K562 (cell line): Measurements from ENCODE around the gene PHPT1. TPM values are rescaled to one million over a fixed set of nuclear protein-coding genes. Genes with fewer than 3 reads are reported as not detected.
A peak's percentile ranks its signal among the peaks of the same experiment; 100 is the strongest.

Source experiments
- ARHGAP35 ChIP-seq: fragments of 450-650 bp; IDR thresholded peaks from 2 replicates; pipeline ENCODE4 v1.6.1; 2018; ENCODE audit not compliant: partially characterized antibody
- BDP1 ChIP-seq: IDR thresholded peaks from 3 replicates; pipeline ENCODE4 v1.6.1; 2011; ENCODE audit not compliant: insufficient read length, insufficient read depth
- CREB1 ChIP-seq, 2 experiments: sonication (generic) in 1 of 2; formaldehyde crosslinking in 1 of 2; IDR thresholded peaks; 2 replicates each; pipeline versions ENCODE4 v1.6.1 to v1.8.0; 2012 to 2022; ENCODE audit warnings: inconsistent platforms in 1 of 2, mild to moderate bottlenecking in 1 of 2, missing genetic modification reagents in 1 of 2, moderate library complexity in 1 of 2
- KAT7 ChIP-seq: sonication (generic); formaldehyde crosslinking; IDR thresholded peaks from 2 replicates; pipeline ENCODE4 v1.8.0; 2022; ENCODE audit warnings: missing genetic modification reagents, mild to moderate bottlenecking, borderline replicate concordance
- MCM3 ChIP-seq: fragments of 450-650 bp; IDR thresholded peaks from 2 replicates; pipeline ENCODE4 v1.6.1; 2016
- MIER1 ChIP-seq: fragments of 450-650 bp; IDR thresholded peaks from 2 replicates; pipeline ENCODE4 v1.6.1; 2016; ENCODE audit warnings: antibody characterized with exemption, mild to moderate bottlenecking, low read depth
- NR2C2 ChIP-seq, 2 experiments: fragments of 200-800 bp in 1 of 2; sonication (Bioruptor generic) in 1 of 2; sonication (generic) in 1 of 2; formaldehyde crosslinking in 1 of 2; IDR thresholded peaks; 2 replicates each; pipeline versions ENCODE4 v1.6.1 to v1.8.0; 2016 to 2022; ENCODE audit warnings: mild to moderate bottlenecking in 1 of 2, missing compliant biosample characterization in 1 of 2, missing genetic modification characterization in 1 of 2, missing genetic modification reagents in 1 of 2
- POLR3A ChIP-seq: IDR thresholded peaks from 2 replicates; pipeline ENCODE4 v1.6.1; 2011; ENCODE audit warnings: borderline replicate concordance, mild to moderate bottlenecking, moderate library complexity; ENCODE audit not compliant: insufficient read length, insufficient read depth; ENCODE audit errors: extremely low read depth
- RBM22 ChIP-seq: fragments of 200-400 bp; formaldehyde crosslinking; IDR thresholded peaks from 2 replicates; pipeline ENCODE4 v1.6.1; 2018; ENCODE audit warnings: low read length, low read depth; ENCODE audit not compliant: poor library complexity, severe bottlenecking
- SMARCC2 ChIP-seq: fragments of 450-650 bp; IDR thresholded peaks from 2 replicates; pipeline ENCODE4 v1.6.1; 2017; ENCODE audit warnings: antibody characterized with exemption, moderate library complexity, mild to moderate bottlenecking, low read depth
- SNAPC5 ChIP-seq: fragments of 250-450 bp; sonication (Bioruptor Pico); IDR thresholded peaks from 2 replicates; pipeline ENCODE4 v1.8.0; 2021; ENCODE audit warnings: moderate library complexity, mild to moderate bottlenecking, inconsistent platforms
- TEAD2 ChIP-seq: fragments of 450-650 bp; IDR thresholded peaks from 2 replicates; pipeline ENCODE4 v1.6.1; 2016; ENCODE audit warnings: missing genetic modification characterization, control low read depth, missing compliant biosample characterization
- TRIM28 ChIP-seq: fragments of 450-650 bp; IDR thresholded peaks from 2 replicates; pipeline ENCODE4 v1.6.1; 2017
- XRCC3 ChIP-seq: fragments of 450-650 bp; IDR thresholded peaks from 2 replicates; pipeline ENCODE4 v1.6.1; 2017; ENCODE audit warnings: mild to moderate bottlenecking, moderate library complexity
- ZNF133 ChIP-seq: fragments of 250-450 bp; sonication (Bioruptor Pico); IDR thresholded peaks from 2 replicates; pipeline ENCODE4 v1.4.0; 2020; ENCODE audit warnings: mild to moderate bottlenecking
- ZNF75A ChIP-seq: fragments of 450-650 bp; formaldehyde crosslinking; IDR thresholded peaks from 2 replicates; pipeline ENCODE4 v1.4.0; 2020; ENCODE audit warnings: mild to moderate bottlenecking
- polyA plus RNA-seq, 8 experiments: library from polyadenylated mRNA; depleted of rRNA in 4 of 8; stranded (reverse) in 5 of 8; unstranded in 3 of 8; fragments of >200 nt; fragmentation: Nextera tagmentation in 2 of 8; fragmentation: Illumina TruSeq in 1 of 8; extraction: Ambion mirVana in 2 of 8; extraction: Trizol in 1 of 8; gene quantifications; 2 replicates each; pipeline versions ENCODE4 v1.2.1 to v1.2.3, GENCODE V29; 2011 to 2014; ENCODE audit warnings: inconsistent platforms in 1 of 8, missing spikeins in 1 of 8
- total RNA-seq, 7 experiments: library from RNA; depleted of rRNA in 6 of 7; stranded (reverse); fragments of >200 nt in 6 of 7; fragmentation: Illumina TruSeq in 2 of 7; extraction: Trizol in 2 of 7; gene quantifications; 2 replicates each; pipeline versions ENCODE4 v1.2.1 to v1.2.3, GENCODE V29; 2011 to 2021; ENCODE audit warnings: low replicate concordance in 1 of 7
- TF ChIP-seq, protein P1 (sequence below): fragments of 250-450 bp; sonication (Bioruptor Pico); IDR thresholded peaks from 2 replicates; pipeline ENCODE4 v1.4.0; 2020; ENCODE audit warnings: mild to moderate bottlenecking, moderate library complexity

Gene PHPT1
- total and polyA plus RNA-seq, 9 of the 15 experiments (the other 6 are each of a cell fraction or from before 2014, with no cell fraction given): 20.9 to 166 (median 129) TPM

DNA sequence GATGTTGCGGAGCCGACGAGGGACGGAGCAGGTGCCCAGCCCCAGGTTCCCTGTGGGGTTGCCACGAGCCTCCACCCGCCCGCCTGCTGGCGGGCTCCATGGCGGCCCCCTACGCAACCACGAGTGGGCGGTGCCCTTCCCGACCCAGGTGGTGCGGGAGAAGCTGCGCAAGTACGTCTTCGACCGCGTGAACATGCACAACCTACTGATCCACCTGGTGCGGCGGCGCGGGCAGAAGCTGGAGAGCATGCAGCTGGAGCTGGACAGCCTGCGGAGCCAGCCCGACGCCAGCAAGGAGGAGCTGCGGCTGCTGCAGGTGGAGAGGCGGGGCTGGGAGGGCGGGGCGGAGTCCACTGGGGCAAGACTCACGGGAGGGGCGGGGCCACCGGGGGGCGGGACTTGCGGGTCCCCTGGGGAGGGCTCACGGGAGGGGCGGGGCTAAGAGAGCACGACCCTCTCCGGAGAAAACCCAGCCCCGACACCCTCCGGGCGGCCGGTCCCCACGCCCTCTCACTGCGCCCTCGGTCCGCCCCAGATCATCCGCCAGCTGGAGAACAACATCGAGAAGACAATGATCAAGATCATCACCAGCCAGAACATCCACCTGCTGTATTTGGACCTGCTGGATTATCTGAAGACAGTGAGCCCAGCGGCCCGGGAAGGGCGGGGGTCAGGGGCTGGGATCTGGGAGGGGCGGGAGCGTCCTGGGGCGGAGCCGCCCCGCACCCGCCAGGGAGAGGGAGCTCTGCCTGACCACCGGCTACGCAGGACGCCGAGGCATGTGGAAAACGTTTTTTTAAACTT lies 49.2 kb upstream of the PHPT1 start (continued):
- 0 out of 2 replicates have a peak, but pooled peaks have one; percentile 63 for TF ChIP-seq KAT7 (CRISPR knock-in tag)
- peak; percentile 87 for TF ChIP-seq RBM22
- no peak for TF ChIP-seq ZNF133 (CRISPR knock-in tag)
- no peak for TF ChIP-seq BDP1
- no peak for TF ChIP-seq XRCC3
- TF ChIP-seq CREB1 (IDR thresholded peaks at IDR 0.05): no peak
- peak; percentile 27; the same call in 1 of the 2 replicates for TF ChIP-seq CREB1 (CRISPR knock-in tag; IDR thresholded peaks at IDR 0.05)
- TF ChIP-seq POLR3A: no peak
- TF ChIP-seq TRIM28: no peak
- no peak for TF ChIP-seq NR2C2 (CRISPR knock-in tag; IDR thresholded peaks at IDR 0.05)
- peak; percentile 48 for TF ChIP-seq NR2C2 (tag; IDR thresholded peaks at IDR 0.05)
- no peak for TF ChIP-seq MIER1
- TF ChIP-seq SMARCC2: no peak
- TF ChIP-seq SNAPC5: no peak
- no peak for TF ChIP-seq TEAD2
- no peak for TF ChIP-seq MCM3
- no peak for TF ChIP-seq ARHGAP35
- TF ChIP-seq, protein P1, sequence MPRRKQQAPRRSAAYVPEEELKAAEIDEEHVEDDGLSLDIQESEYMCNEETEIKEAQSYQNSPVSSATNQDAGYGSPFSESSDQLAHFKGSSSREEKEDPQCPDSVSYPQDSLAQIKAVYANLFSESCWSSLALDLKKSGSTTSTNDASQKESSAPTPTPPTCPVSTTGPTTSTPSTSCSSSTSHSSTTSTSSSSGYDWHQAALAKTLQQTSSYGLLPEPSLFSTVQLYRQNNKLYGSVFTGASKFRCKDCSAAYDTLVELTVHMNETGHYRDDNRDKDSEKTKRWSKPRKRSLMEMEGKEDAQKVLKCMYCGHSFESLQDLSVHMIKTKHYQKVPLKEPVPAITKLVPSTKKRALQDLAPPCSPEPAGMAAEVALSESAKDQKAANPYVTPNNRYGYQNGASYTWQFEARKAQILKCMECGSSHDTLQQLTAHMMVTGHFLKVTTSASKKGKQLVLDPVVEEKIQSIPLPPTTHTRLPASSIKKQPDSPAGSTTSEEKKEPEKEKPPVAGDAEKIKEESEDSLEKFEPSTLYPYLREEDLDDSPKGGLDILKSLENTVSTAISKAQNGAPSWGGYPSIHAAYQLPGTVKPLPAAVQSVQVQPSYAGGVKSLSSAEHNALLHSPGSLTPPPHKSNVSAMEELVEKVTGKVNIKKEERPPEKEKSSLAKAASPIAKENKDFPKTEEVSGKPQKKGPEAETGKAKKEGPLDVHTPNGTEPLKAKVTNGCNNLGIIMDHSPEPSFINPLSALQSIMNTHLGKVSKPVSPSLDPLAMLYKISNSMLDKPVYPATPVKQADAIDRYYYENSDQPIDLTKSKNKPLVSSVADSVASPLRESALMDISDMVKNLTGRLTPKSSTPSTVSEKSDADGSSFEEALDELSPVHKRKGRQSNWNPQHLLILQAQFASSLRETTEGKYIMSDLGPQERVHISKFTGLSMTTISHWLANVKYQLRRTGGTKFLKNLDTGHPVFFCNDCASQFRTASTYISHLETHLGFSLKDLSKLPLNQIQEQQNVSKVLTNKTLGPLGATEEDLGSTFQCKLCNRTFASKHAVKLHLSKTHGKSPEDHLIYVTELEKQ (CRISPR knock-in tag): no peak
- TF ChIP-seq ZNF75A: no peak
